Ishikawa (cell line): ENCODE data around the gene C22orf23.

Experiments
- CEBPB ChIP-seq: IDR thresholded peaks from 2 replicates; pipeline ENCODE4 v1.6.1; 2012
- CREB1 ChIP-seq: IDR thresholded peaks from 2 replicates; pipeline ENCODE4 v1.6.1; 2012; ENCODE audit warnings: low read depth
- EGR1 ChIP-seq: IDR thresholded peaks from 2 replicates; pipeline ENCODE4 v1.6.1; 2012
- EP300 ChIP-seq: IDR thresholded peaks from 2 replicates; pipeline ENCODE4 v1.6.1; 2012; ENCODE audit warnings: borderline replicate concordance
- FOXM1 ChIP-seq: IDR thresholded peaks from 2 replicates; pipeline ENCODE4 v1.6.1; 2012; ENCODE audit warnings: low read depth, borderline replicate concordance
- MAX ChIP-seq: IDR thresholded peaks from 2 replicates; pipeline ENCODE4 v1.6.1; 2012
- NFIC ChIP-seq: IDR thresholded peaks from 2 replicates; pipeline ENCODE4 v1.6.1; 2012
- RAD21 ChIP-seq: IDR thresholded peaks from 2 replicates; pipeline ENCODE4 v1.6.1; 2012; ENCODE audit warnings: low read depth
- REST ChIP-seq: IDR thresholded peaks from 2 replicates; pipeline ENCODE4 v1.6.1; 2012; ENCODE audit warnings: low read depth, mild to moderate bottlenecking
- TAF1 ChIP-seq: IDR thresholded peaks from 2 replicates; pipeline ENCODE4 v1.6.1; 2012; ENCODE audit warnings: low read depth, mild to moderate bottlenecking
- TCF12 ChIP-seq: IDR thresholded peaks from 2 replicates; pipeline ENCODE4 v1.6.1; 2012; ENCODE audit warnings: low read depth
- TEAD4 ChIP-seq: IDR thresholded peaks from 2 replicates; pipeline ENCODE4 v1.6.1; 2012
- USF1 ChIP-seq: IDR thresholded peaks from 2 replicates; pipeline ENCODE4 v1.6.1; 2012
- YY1 ChIP-seq: IDR thresholded peaks from 2 replicates; pipeline ENCODE4 v1.6.1; 2012; ENCODE audit warnings: low read depth
- ZBTB7A ChIP-seq: IDR thresholded peaks from 2 replicates; pipeline ENCODE4 v1.6.1; 2012; ENCODE audit warnings: low read depth

The C22orf23 gene

GRCh38 chr22:37923927-37924326 lies 29.5 kb downstream of the C22orf23 start:
- TF ChIP-seq REST, result no peak
- no peak for TF ChIP-seq YY1
- no peak for TF ChIP-seq TCF12
- no peak for TF ChIP-seq MAX
- no peak for TF ChIP-seq ZBTB7A
- no peak for TF ChIP-seq EGR1
- no peak for TF ChIP-seq TEAD4
- TF ChIP-seq EP300, result no peak
- no peak for TF ChIP-seq CEBPB
- TF ChIP-seq USF1, result no peak
- no peak for TF ChIP-seq NFIC
- no peak for TF ChIP-seq TAF1
- TF ChIP-seq RAD21, result no peak
- no peak for TF ChIP-seq CREB1
- TF ChIP-seq FOXM1, result no peak

GRCh38 chr22:37922191-37922590 lies 31.2 kb downstream of the C22orf23 start:
- TF ChIP-seq ZBTB7A, result no peak
- TF ChIP-seq CREB1, result no peak
- TF ChIP-seq REST, result no peak
- no peak for TF ChIP-seq TAF1
- TF ChIP-seq EP300, result no peak
- TF ChIP-seq CEBPB, result no peak
- TF ChIP-seq YY1, result no peak
- TF ChIP-seq NFIC, result no peak
- TF ChIP-seq FOXM1, result no peak
- TF ChIP-seq USF1, result no peak
- TF ChIP-seq MAX, result no peak
- no peak for TF ChIP-seq RAD21
- TF ChIP-seq TCF12, result no peak

- TF ChIP-seq NFIC (no peak), EP300 (no peak), CEBPB (no peak)
Measured at GRCh38 chr22:37920126-37920525, 33.3 kb downstream of the C22orf23 start.

- no peak for TF ChIP-seq TEAD4
- no peak for TF ChIP-seq CEBPB
- no peak for TF ChIP-seq ZBTB7A
- TF ChIP-seq EP300, result no peak
- TF ChIP-seq MAX, result no peak
- no peak for TF ChIP-seq FOXM1
- TF ChIP-seq USF1, result no peak
- TF ChIP-seq YY1, result no peak
- no peak for TF ChIP-seq TAF1
- no peak for TF ChIP-seq NFIC
Measured at GRCh38 chr22:37918580-37919270, 34.7 kb downstream of the C22orf23 start.

- TF ChIP-seq CEBPB, result no peak
- no peak for TF ChIP-seq EGR1
- TF ChIP-seq TCF12, result no peak
- TF ChIP-seq CREB1, result no peak
- TF ChIP-seq FOXM1, result no peak
- no peak for TF ChIP-seq TEAD4
- no peak for TF ChIP-seq RAD21
- no peak for TF ChIP-seq MAX
Measured at GRCh38 chr22:37917874-37918548, 35.4 kb downstream of the C22orf23 start.
